Measurements from ENCODE around the gene NAT9. TPM values are rescaled to one million over a fixed set of nuclear protein-coding genes. Genes with fewer than 3 reads are reported as not detected.

NAT9 gene
- total and polyA plus RNA-seq, 2 donors (not counting 1 experiment from before 2014, with no cell fraction given): 66.6 to 73.6 TPM

DNA sequence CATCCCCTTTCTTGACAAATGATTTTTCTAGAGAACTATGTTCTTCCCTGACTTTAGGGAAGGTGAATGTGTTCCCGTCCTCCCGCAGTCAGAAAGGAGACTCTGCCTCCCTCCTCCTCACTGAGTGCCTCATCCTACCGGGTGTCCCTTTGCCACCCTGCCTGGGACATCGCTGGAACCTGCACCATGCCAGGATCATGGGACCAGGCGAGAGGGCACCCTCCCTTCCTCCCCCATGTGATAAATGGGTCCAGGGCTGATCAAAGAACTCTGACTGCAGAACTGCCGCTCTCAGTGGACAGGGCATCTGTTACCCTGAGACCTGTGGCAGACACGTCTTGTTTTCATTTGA lies 7.4 kb downstream of the NAT9 start:
- H3K4me3 ChIP-seq (ENCODE audit: control extremely low read depth in 1 of 5, extremely low read depth in 1 of 5, insufficient read depth in 1 of 5, low read depth in 2 of 5, low read length in 4 of 5): no peak overlapping the region
- no peaks in the 10 kb centered on the region for H3K27me3 ChIP-seq (replicated peaks in 1 of 4; ENCODE audit: control extremely low read depth in 1 of 4, control insufficient read depth in 3 of 4, insufficient read depth in 4 of 4, low read length in 3 of 4)
- Mint-ChIP-seq H3K27ac (peak overlapping the region; percentile 32), H3K4me1 (peaks cover 10% of the 10 kb centered on the region), H3K9me3 (ENCODE audit: insufficient read depth) (no peaks in the 10 kb centered on the region), H3K27me3 (no peaks in the 10 kb centered on the region), H3K4me3 (no peak overlapping the region)
- peaks cover 1 to 75% of the 10 kb centered on the region in 2 experiments for H3K36me3 ChIP-seq (replicated peaks in 1 of 2; ENCODE audit: control extremely low read depth in 1 of 2, control insufficient read depth in 1 of 2, extremely low read depth in 1 of 2, insufficient read depth in 2 of 2, low read length in 1 of 2)
- TF ChIP-seq EZH2 (IDR thresholded peaks at IDR 0.05; ENCODE audit: borderline replicate concordance, insufficient read depth, low read depth, low read length, poor library complexity, severe bottlenecking): no peak
- TF ChIP-seq, protein P1, sequence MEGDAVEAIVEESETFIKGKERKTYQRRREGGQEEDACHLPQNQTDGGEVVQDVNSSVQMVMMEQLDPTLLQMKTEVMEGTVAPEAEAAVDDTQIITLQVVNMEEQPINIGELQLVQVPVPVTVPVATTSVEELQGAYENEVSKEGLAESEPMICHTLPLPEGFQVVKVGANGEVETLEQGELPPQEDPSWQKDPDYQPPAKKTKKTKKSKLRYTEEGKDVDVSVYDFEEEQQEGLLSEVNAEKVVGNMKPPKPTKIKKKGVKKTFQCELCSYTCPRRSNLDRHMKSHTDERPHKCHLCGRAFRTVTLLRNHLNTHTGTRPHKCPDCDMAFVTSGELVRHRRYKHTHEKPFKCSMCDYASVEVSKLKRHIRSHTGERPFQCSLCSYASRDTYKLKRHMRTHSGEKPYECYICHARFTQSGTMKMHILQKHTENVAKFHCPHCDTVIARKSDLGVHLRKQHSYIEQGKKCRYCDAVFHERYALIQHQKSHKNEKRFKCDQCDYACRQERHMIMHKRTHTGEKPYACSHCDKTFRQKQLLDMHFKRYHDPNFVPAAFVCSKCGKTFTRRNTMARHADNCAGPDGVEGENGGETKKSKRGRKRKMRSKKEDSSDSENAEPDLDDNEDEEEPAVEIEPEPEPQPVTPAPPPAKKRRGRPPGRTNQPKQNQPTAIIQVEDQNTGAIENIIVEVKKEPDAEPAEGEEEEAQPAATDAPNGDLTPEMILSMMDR (IDR thresholded peaks at IDR 0.05): no peak
- WGBS (ENCODE audit: insufficient coverage): 94% methylated on average over 5 of the region's 7 CpGs
- intact Hi-C loops (cut with micrococcal nuclease): no loop called here
- H2AFZ ChIP-seq (ENCODE audit: insufficient read depth, low read depth, low read length, poor library complexity, severe bottlenecking): no peak overlapping the region
- ATAC-seq (ENCODE audit: low read depth) (no peak), DNase-seq (no peak)
- H3K79me2 ChIP-seq (ENCODE audit: control insufficient read depth, insufficient read depth, low read length): no peaks in the 10 kb centered on the region
- H4K20me1 ChIP-seq (ENCODE audit: control insufficient read depth, insufficient read depth, low read length, poor library complexity, severe bottlenecking): peaks cover 47% of the 10 kb centered on the region
- ChIA-PET CTCF (interaction anchor here (1.0 to 9.5 kb wide), 8 partner anchors 8 to 202 kb away, joined by 3 to 191 read pairs (median 32); partner anchors contain the start of genes CD300H, NHERF1 and RAB37), POLR2A (no interaction called here)
- no peak overlapping the region for H3K9ac ChIP-seq (ENCODE audit: low read length)
- H3K4me1 ChIP-seq (ENCODE audit: control insufficient read depth in 2 of 2, insufficient read depth in 2 of 2, low read length in 2 of 2): no peaks in the 10 kb centered on the region
- no peaks in the 10 kb centered on the region for H3K9me3 ChIP-seq (ENCODE audit: control extremely low read depth in 1 of 3, control insufficient read depth in 2 of 3, insufficient read depth in 1 of 3, low read length in 2 of 3)
- H3K27ac ChIP-seq (ENCODE audit: low read length in 2 of 2): no peak overlapping the region
- H3K4me2 ChIP-seq (replicated peaks; ENCODE audit: low read depth, low read length, poor library complexity, severe bottlenecking): no peak overlapping the region

GRCh38 chr17:74768069-74768762 lies 7.9 kb downstream of the NAT9 start:
- ChIA-PET POLR2A (no interaction called here), CTCF (interaction anchor here (1.6 to 6.6 kb wide), 3 partner anchors 16 to 111 kb away, joined by 7 to 76 read pairs (median 57); partner anchors contain the start of genes NHERF1 and RAB37)
- H2AFZ ChIP-seq (ENCODE audit: insufficient read depth, low read depth, low read length, poor library complexity, severe bottlenecking): no peak overlapping the region
- no peak for TF ChIP-seq EZH2 (IDR thresholded peaks at IDR 0.05; ENCODE audit: borderline replicate concordance, insufficient read depth, low read depth, low read length, poor library complexity, severe bottlenecking)
- TF ChIP-seq, protein P1 (IDR thresholded peaks at IDR 0.05): no peak
- 80% methylated on average over 17 of the region's 17 CpGs for WGBS (ENCODE audit: insufficient coverage)
- no peaks in the 10 kb centered on the region for H3K4me1 ChIP-seq (ENCODE audit: control insufficient read depth in 2 of 2, insufficient read depth in 2 of 2, low read length in 2 of 2)
- no peak for DNase-seq
- no peak overlapping the region for H3K27ac ChIP-seq (ENCODE audit: low read length in 2 of 2)
- H3K36me3 ChIP-seq (replicated peaks in 1 of 2; ENCODE audit: control extremely low read depth in 1 of 2, control insufficient read depth in 1 of 2, extremely low read depth in 1 of 2, insufficient read depth in 2 of 2, low read length in 1 of 2): peaks cover 1 to 76% of the 10 kb centered on the region in 2 experiments
- Mint-ChIP-seq H3K4me1 (peaks cover 9% of the 10 kb centered on the region), H3K4me3 (no peak overlapping the region), H3K9me3 (ENCODE audit: insufficient read depth) (no peaks in the 10 kb centered on the region), H3K27ac (peak overlapping the region; percentile 32), H3K27me3 (no peaks in the 10 kb centered on the region)
- peaks cover 47% of the 10 kb centered on the region for H4K20me1 ChIP-seq (ENCODE audit: control insufficient read depth, insufficient read depth, low read length, poor library complexity, severe bottlenecking)
- no peak overlapping the region for H3K4me2 ChIP-seq (replicated peaks; ENCODE audit: low read depth, low read length, poor library complexity, severe bottlenecking)
- H3K9ac ChIP-seq (ENCODE audit: low read length): no peak overlapping the region
- intact Hi-C loops (cut with micrococcal nuclease): no loop called here
- no peak for ATAC-seq (ENCODE audit: low read depth)
- no peaks in the 10 kb centered on the region for H3K9me3 ChIP-seq (ENCODE audit: control extremely low read depth in 1 of 3, control insufficient read depth in 2 of 3, insufficient read depth in 1 of 3, low read length in 2 of 3)
- no peak overlapping the region for H3K4me3 ChIP-seq (ENCODE audit: control extremely low read depth in 1 of 5, extremely low read depth in 1 of 5, insufficient read depth in 1 of 5, low read depth in 2 of 5, low read length in 4 of 5)
- no peaks in the 10 kb centered on the region for H3K27me3 ChIP-seq (replicated peaks in 1 of 4; ENCODE audit: control extremely low read depth in 1 of 4, control insufficient read depth in 3 of 4, insufficient read depth in 4 of 4, low read length in 3 of 4)
- H3K79me2 ChIP-seq (ENCODE audit: control insufficient read depth, insufficient read depth, low read length): no peaks in the 10 kb centered on the region

All from B cell (primary cell).